MM.1S (cell line): Measurements from ENCODE around the gene TRMT10A.

ENCODE experiments used
- CTCF ChIP-seq: fragments of 300-600 bp; sonication (generic); IDR thresholded peaks from 2 replicates; pipeline ENCODE4 v1.5.1; 2016; ENCODE audit warnings: antibody characterized with exemption, low read length, mixed read lengths
- EZH2 ChIP-seq: fragments of 300-600 bp; sonication (generic); optimal IDR thresholded peaks from 2 replicates; pipeline ENCODE3; 2017; ENCODE audit warnings: low read depth, mild to moderate bottlenecking, antibody characterized with exemption, low read length, mixed read lengths

- TF ChIP-seq CTCF (no peak), EZH2 (no peak)
Measured at GRCh38 chr4:99571883-99572282, 8.0 kb upstream of the TRMT10A start.
